Caco-2 (cell line): ENCODE measurements around the gene TBX6. TPM values are rescaled to one million over a fixed set of nuclear protein-coding genes. Genes with fewer than 3 reads are reported as not detected.

Experiments used
- Bru-seq: library from RNA; stranded (reverse); fragments of 400-500 nt; gene quantifications from one replicate; lab custom pipeline; 2021; lab: Mats Ljungman, UMichigan
- BruChase-seq, 2 experiments: library from RNA; stranded (reverse); fragments of 400-500 nt; gene quantifications; one replicate each; lab custom pipeline; 2021; lab: Mats Ljungman, UMichigan
- BruUV-seq: library from RNA; stranded (reverse); fragments of 400-500 nt; replicated peaks from 2 replicates; lab custom pipeline; 2021; lab: Mats Ljungman, UMichigan
- CTCF ChIA-PET: fragments of 300-600 bp; sonication (Branson Sonifier 250); formaldehyde crosslinking; loops from one replicate; lab custom pipeline; 2022; ENCODE audit warnings: antibody characterized with exemption; lab: Charles Lee
- POLR2A ChIA-PET: fragments of 300-600 bp; sonication (Branson Sonifier 250); formaldehyde crosslinking; loops from one replicate; lab custom pipeline; 2022; ENCODE audit warnings: antibody characterized with exemption; lab: Charles Lee
- DNase-seq, 2 experiments: peaks; one replicate each; pipeline versions ENCODE4 v3.0.0 to v3.0.0-alpha.2; 2020 to 2022
- H3K27me3 ChIP-seq: replicated peaks from 2 replicates; pipeline ENCODE4 v1.6.0; 2011; ENCODE audit warnings: low read length; ENCODE audit not compliant: control insufficient read depth, insufficient read depth
- H3K36me3 ChIP-seq: 2 replicates; pipeline ENCODE4 v1.5.1; 2011; ENCODE audit warnings: low read length; ENCODE audit not compliant: control insufficient read depth, insufficient read depth
- H3K4me1 ChIP-seq: fragments of 250-450 bp; sonication (Bioruptor Pico); 2 replicates; pipeline ENCODE4 v1.5.1; 2020; ENCODE audit warnings: mild to moderate bottlenecking
- H3K4me3 ChIP-seq: 2 replicates; pipeline ENCODE4 v1.5.1; 2011; ENCODE audit warnings: low read depth, mild to moderate bottlenecking, control low read depth, low read length
- H3K9me3 ChIP-seq: fragments of 250-450 bp; sonication (Bioruptor Pico); 2 replicates; pipeline ENCODE4 v1.5.1; 2020; ENCODE audit warnings: mild to moderate bottlenecking, moderate library complexity
- H3K27ac Mint-ChIP-seq: one replicate; pipeline ENCODE4 v1.8.0; 2022; ENCODE audit warnings: mixed read lengths; ENCODE audit not compliant: unreplicated experiment
- H3K27me3 Mint-ChIP-seq: one replicate; pipeline ENCODE4 v1.8.0; 2022; ENCODE audit warnings: mixed read lengths; ENCODE audit not compliant: insufficient read depth, unreplicated experiment
- H3K36me3 Mint-ChIP-seq: one replicate; pipeline ENCODE4 v1.8.0; 2022; ENCODE audit warnings: mild to moderate bottlenecking, mixed read lengths; ENCODE audit not compliant: insufficient read depth, unreplicated experiment
- H3K4me1 Mint-ChIP-seq: one replicate; pipeline ENCODE4 v1.8.0; 2022; ENCODE audit warnings: low read depth, mixed read lengths; ENCODE audit not compliant: unreplicated experiment
- H3K4me3 Mint-ChIP-seq: one replicate; pipeline ENCODE4 v1.8.0; 2022; ENCODE audit warnings: mild to moderate bottlenecking, moderate library complexity, mixed read lengths; ENCODE audit not compliant: unreplicated experiment
- H3K9me3 Mint-ChIP-seq: one replicate; pipeline ENCODE4 v1.8.0; 2022; ENCODE audit warnings: mixed read lengths; ENCODE audit not compliant: unreplicated experiment
- CTCF ChIP-seq, 2 experiments: fragments of 200-600 bp in 1 of 2; IDR thresholded peaks; 1 replicate in 1 of 2; 2 replicates in 1 of 2; pipeline versions ENCODE4 v1.5.1 to v1.8.0; 2011 to 2022; ENCODE audit warnings: antibody characterized with exemption in 1 of 2, control low read depth in 1 of 2, inconsistent platforms in 1 of 2, low read depth in 1 of 2, low read length in 1 of 2, mild to moderate bottlenecking in 1 of 2, moderate library complexity in 1 of 2; ENCODE audit not compliant: insufficient read depth in 1 of 2, severe bottlenecking in 1 of 2, unreplicated experiment in 1 of 2
- intact Hi-C: fragments of 100-400 bp; cut with micrococcal nuclease; formaldehyde crosslinking; loops from one replicate; pipeline ENCODE4 v1.10.0; 2022; ENCODE audit not compliant: unreplicated experiment
- long read RNA-seq: library from polyadenylated mRNA; stranded (forward); transcript quantifications from one replicate; pipeline ENCODE4 v2.0.0, GENCODE V29; 2022
- total RNA-seq: library from RNA; stranded (reverse); gene quantifications from 2 replicates; pipeline ENCODE4 v1.2.3, GENCODE V29; 2022

TBX6 gene
- 1.1 and 1.6 TPM in 2 replicates for total RNA-seq
- Bru-seq, nascent RNA: percentile 36 among the genes with signal in this experiment
- BruChase-seq, experiment 1, labeled RNA remaining after a 2-hour chase: percentile 28 among the genes with signal in this experiment
- BruChase-seq, experiment 2, labeled RNA remaining after a 6-hour chase: percentile 26 among the genes with signal in this experiment
- long read RNA-seq: 0 reads

DNA sequence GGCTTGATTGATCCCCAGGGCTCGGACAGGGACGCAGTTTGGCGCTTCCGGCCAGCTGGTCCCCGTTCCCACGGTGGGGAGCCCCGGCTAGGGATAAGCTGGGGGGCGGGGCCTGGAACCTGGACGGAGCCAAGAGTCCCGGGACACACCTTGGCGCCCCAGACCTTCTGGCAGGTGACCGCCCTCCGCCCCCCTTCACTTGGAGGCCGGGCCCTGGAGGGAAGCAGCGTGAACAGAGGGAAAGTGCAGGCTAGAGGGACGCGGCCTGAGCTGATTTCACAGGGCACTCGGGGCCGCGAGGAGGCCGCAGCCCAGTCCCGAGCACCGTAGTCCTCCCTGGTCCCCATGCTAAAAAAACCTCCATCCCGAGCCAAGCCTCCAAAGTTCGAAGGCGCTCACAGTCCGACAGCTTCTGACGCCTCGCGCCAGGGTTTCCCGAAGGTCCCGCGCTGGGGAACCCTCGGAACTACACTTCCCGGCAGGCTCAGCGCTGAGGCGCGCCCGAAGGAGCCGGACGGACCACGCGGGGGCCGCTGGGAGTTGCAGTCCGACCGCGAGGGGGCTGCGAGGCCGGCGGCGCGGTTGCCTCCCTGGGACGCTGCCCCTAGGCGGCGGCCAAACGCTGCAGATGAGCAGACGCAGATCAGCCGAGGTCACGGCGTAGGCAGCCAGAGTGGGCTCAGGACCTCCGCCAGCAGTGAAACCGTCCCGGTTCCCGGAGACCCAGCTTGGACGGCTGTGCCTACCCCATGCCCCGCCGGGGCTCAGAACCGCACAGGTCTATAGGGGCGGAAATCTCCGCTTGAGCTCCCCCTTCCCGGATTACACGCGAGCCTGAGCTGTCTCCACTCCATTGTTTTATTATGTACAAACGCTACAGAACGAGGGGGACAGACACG is at the start of gene TBX6:
Gene TBX6 (minus strand): TSS at position 451 of the 899 bp plus-strand sequence. CDS start 731 bp downstream, outside the sequence.
- Histone ChIP-seq H3K27me3 (no peaks in the 10 kb centered on the region), H3K9me3 (peaks cover 4% of the 10 kb centered on the region), H3K36me3 (no peaks in the 10 kb centered on the region), H3K4me3 (peak within 1 kb of the TSS; percentile 53), H3K4me1 (peaks cover 26% of the 10 kb centered on the region)
- DNase-seq: peak; percentile 88 to 95
- intact Hi-C loops: loop anchor here (1.0 to 2.0 kb wide), 2 partner anchors 27 to 264 kb away; partner anchors contain the start of genes ALDOA and CD2BP2
- TF ChIP-seq CTCF (IDR thresholded peaks at IDR 0.05; ENCODE audit: insufficient read depth in 1 of 2, low read depth in 1 of 2, low read length in 1 of 2, severe bottlenecking in 1 of 2, unreplicated experiment in 1 of 2): peak; percentile 75 to 79
- Mint-ChIP-seq H3K4me1 (peaks cover 18% of the 10 kb centered on the region), H3K4me3 (peak within 1 kb of the TSS; percentile 82), H3K36me3 (peaks cover 45% of the 10 kb centered on the region), H3K9me3 (no peaks in the 10 kb centered on the region), H3K27me3 (no peaks in the 10 kb centered on the region), H3K27ac (peak within 1 kb of the TSS; percentile 83)
- BruUV-seq: no TSS peak
- ChIA-PET CTCF (interaction anchor here (0.6 to 3.1 kb wide), 15 partner anchors 13 to 519 kb away, joined by 3 to 22 read pairs (median 4); partner anchors contain the start of genes ALDOA, CORO1A, DCTPP1 and GDPD3), POLR2A (interaction anchor here (0.5 to 0.7 kb wide), 2 partner anchors 26 to 586 kb away, joined by 3 read pairs; partner anchors contain the start of gene ALDOA)

DNA sequence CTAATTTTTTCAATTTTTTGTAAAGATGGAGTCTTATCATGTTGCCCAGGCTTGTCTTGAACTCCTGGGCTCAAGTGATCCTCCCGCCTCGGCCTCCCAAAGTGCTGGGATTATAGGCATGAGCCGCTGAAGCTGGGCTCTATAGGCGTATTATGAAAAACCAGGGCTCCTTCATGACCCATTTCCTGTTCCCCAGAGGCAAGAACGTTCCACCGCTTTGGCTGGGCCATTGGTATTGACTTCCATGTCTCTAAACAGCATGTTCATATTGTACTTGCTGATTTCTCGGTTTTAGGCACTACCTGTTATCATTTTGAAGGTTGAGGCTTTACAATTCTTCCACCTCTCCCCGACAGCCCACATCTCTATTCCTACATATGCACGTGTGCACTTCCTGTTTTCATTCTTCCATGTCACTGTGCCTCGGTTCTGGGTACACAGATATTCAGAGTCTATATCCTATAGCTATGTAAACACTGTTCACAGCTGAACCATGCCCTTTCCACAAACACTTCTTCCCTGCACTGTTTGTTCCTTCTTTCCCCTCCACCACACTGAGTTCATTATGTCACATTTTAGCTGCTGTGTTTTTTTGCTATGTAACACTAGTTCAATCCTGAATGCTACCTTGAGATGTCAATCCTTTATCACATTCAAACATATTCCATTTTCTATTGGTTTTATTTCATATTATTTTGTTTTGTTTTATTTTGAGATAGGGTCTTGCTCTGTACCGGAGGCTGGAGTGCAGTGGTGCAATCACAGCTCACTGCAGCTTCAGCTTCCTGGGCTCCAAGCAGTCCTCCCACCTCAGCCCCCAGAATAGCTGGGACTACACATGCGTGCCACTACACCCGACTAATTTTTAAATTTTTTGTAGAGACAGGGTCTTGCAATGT is 48.1 kb upstream of the TBX6 start:
- no peak overlapping the region for H3K4me3 ChIP-seq
- TF ChIP-seq CTCF (IDR thresholded peaks at IDR 0.05; ENCODE audit: insufficient read depth in 1 of 2, low read depth in 1 of 2, low read length in 1 of 2, severe bottlenecking in 1 of 2, unreplicated experiment in 1 of 2): no peak
- no peaks in the 10 kb centered on the region for H3K27me3 ChIP-seq
- no peaks in the 10 kb centered on the region for H3K36me3 ChIP-seq
- H3K27ac Mint-ChIP-seq: no peak overlapping the region
- no peak for DNase-seq
- peaks cover 9% of the 10 kb centered on the region; the same call in 1 of the 2 replicates for H3K4me1 ChIP-seq
- no peaks in the 10 kb centered on the region for H3K36me3 Mint-ChIP-seq
- POLR2A ChIA-PET: interaction anchor here (0.6 kb wide), 1 partner anchor 87 kb away, joined by 3 read pairs; a partner anchor contains a TSS
- H3K4me1 Mint-ChIP-seq: peaks cover 8% of the 10 kb centered on the region
- H3K27me3 Mint-ChIP-seq: no peaks in the 10 kb centered on the region
- CTCF ChIA-PET: no interaction called here
- intact Hi-C loops: no loop called here
- H3K4me3 Mint-ChIP-seq: no peak overlapping the region
- no peaks in the 10 kb centered on the region for H3K9me3 Mint-ChIP-seq
- no peaks in the 10 kb centered on the region for H3K9me3 ChIP-seq
- BruUV-seq: no TSS peak
